ENCODE results near the gene ITGB4.

ITGB4 gene

GRCh38 chr17:75691371-75691791, 29.9 kb upstream of the ITGB4 start:
- no peak for DNase-seq
- Histone ChIP-seq H3K27ac (ENCODE audit: low read length) (no peak overlapping the region), H3K36me3 (replicated peaks; ENCODE audit: insufficient read depth, low read length) (no peaks in the 10 kb centered on the region), H3F3A (ENCODE audit: insufficient read depth, low read length) (peaks cover 32% of the 10 kb centered on the region), H3K4me2 (ENCODE audit: low read depth, low read length) (no peak overlapping the region), H2AFZ (ENCODE audit: low read length) (no peak overlapping the region), H3K9me2 (replicated peaks; ENCODE audit: insufficient read depth, low read length) (no peaks in the 10 kb centered on the region), H3K27me3 (replicated peaks; ENCODE audit: insufficient read depth, low read length) (no peaks in the 10 kb centered on the region), H4K20me1 (ENCODE audit: insufficient read depth, low read length) (no peaks in the 10 kb centered on the region), H3K4me1 (ENCODE audit: low read length) (peaks cover 41% of the 10 kb centered on the region), H3K4me3 (ENCODE audit: low read length) (no peak overlapping the region), H3K9ac (ENCODE audit: low read length) (no peak overlapping the region), H3K79me2 (ENCODE audit: low read length) (peaks cover 83% of the 10 kb centered on the region), H3K9me3 (replicated peaks; ENCODE audit: insufficient read depth, low read length) (no peaks in the 10 kb centered on the region)
- no peak for TF ChIP-seq CTCF (IDR thresholded peaks at IDR 0.05; ENCODE audit: low read length)
- TF ChIP-seq EZH2phosphoT487 (IDR thresholded peaks at IDR 0.05; ENCODE audit: low read length): no peak
- no peak for TF ChIP-seq EZH2 (optimal IDR thresholded peaks at IDR 0.05; ENCODE audit: low read depth, low read length)

GRCh38 chr17:75691801-75692626, 29.2 kb upstream of the ITGB4 start:
- Histone ChIP-seq H3K27me3 (replicated peaks; ENCODE audit: insufficient read depth, low read length) (no peaks in the 10 kb centered on the region), H3K9ac (ENCODE audit: low read length) (no peak overlapping the region), H3K4me3 (ENCODE audit: low read length) (no peak overlapping the region), H2AFZ (ENCODE audit: low read length) (no peak overlapping the region), H4K20me1 (ENCODE audit: insufficient read depth, low read length) (no peaks in the 10 kb centered on the region), H3K27ac (ENCODE audit: low read length) (no peak overlapping the region), H3K9me2 (replicated peaks; ENCODE audit: insufficient read depth, low read length) (no peaks in the 10 kb centered on the region), H3F3A (ENCODE audit: insufficient read depth, low read length) (peaks cover 28% of the 10 kb centered on the region), H3K79me2 (ENCODE audit: low read length) (peaks cover 79% of the 10 kb centered on the region), H3K4me1 (ENCODE audit: low read length) (peaks cover 35% of the 10 kb centered on the region), H3K9me3 (replicated peaks; ENCODE audit: insufficient read depth, low read length) (no peaks in the 10 kb centered on the region), H3K36me3 (replicated peaks; ENCODE audit: insufficient read depth, low read length) (no peaks in the 10 kb centered on the region), H3K4me2 (ENCODE audit: low read depth, low read length) (no peak overlapping the region)
- TF ChIP-seq EZH2phosphoT487 (IDR thresholded peaks at IDR 0.05; ENCODE audit: low read length) (no peak), CTCF (IDR thresholded peaks at IDR 0.05; ENCODE audit: low read length) (no peak), EZH2 (optimal IDR thresholded peaks at IDR 0.05; ENCODE audit: low read depth, low read length) (no peak)
- no peak for DNase-seq

GRCh38 chr17:75692976-75693375, 28.3 kb upstream of the ITGB4 start:
- no peaks in the 10 kb centered on the region for H3K9me2 ChIP-seq (replicated peaks; ENCODE audit: insufficient read depth, low read length)
- no peaks in the 10 kb centered on the region for H3K36me3 ChIP-seq (replicated peaks; ENCODE audit: insufficient read depth, low read length)
- no peaks in the 10 kb centered on the region for H4K20me1 ChIP-seq (ENCODE audit: insufficient read depth, low read length)
- H3K27me3 ChIP-seq (replicated peaks; ENCODE audit: insufficient read depth, low read length): no peaks in the 10 kb centered on the region
- H3K79me2 ChIP-seq (ENCODE audit: low read length): peaks cover 81% of the 10 kb centered on the region
- no peak for DNase-seq
- H3K27ac ChIP-seq (ENCODE audit: low read length): no peak overlapping the region
- H3K9me3 ChIP-seq (replicated peaks; ENCODE audit: insufficient read depth, low read length): no peaks in the 10 kb centered on the region
- no peak overlapping the region for H3K4me2 ChIP-seq (ENCODE audit: low read depth, low read length)
- H3F3A ChIP-seq (ENCODE audit: insufficient read depth, low read length): peaks cover 21% of the 10 kb centered on the region
- TF ChIP-seq CTCF (IDR thresholded peaks at IDR 0.05; ENCODE audit: low read length): no peak
- no peak overlapping the region for H3K9ac ChIP-seq (ENCODE audit: low read length)
- peaks cover 25% of the 10 kb centered on the region for H3K4me1 ChIP-seq (ENCODE audit: low read length)
- no peak overlapping the region for H3K4me3 ChIP-seq (ENCODE audit: low read length)
- H2AFZ ChIP-seq (ENCODE audit: low read length): no peak overlapping the region
